Measurements from ENCODE around the gene IP6K3. TPM values are rescaled to one million over a fixed set of nuclear protein-coding genes. Genes with fewer than 3 reads are reported as not detected.

The IP6K3 gene
- total RNA-seq, 1 donor = under 0.01 TPM

- H3K9me3 ChIP-seq (ENCODE audit: low read depth, low read length) = no peaks in the 10 kb centered on the region
- H2AFZ ChIP-seq (ENCODE audit: low read length) = no peak overlapping the region
- no peak overlapping the region for H3K4me3 ChIP-seq (ENCODE audit: insufficient read depth, low read length)
- no peak overlapping the region for H3K27ac ChIP-seq (ENCODE audit: low read depth, low read length)
- no peak for DNase-seq (ENCODE audit: insufficient read length, low spot score, missing footprints)
- no peaks in the 10 kb centered on the region for H4K20me1 ChIP-seq (ENCODE audit: insufficient read depth, low read length)
- peaks cover 6% of the 10 kb centered on the region for H3K27me3 ChIP-seq (ENCODE audit: insufficient read depth, low read length)
- TF ChIP-seq, protein P1, sequence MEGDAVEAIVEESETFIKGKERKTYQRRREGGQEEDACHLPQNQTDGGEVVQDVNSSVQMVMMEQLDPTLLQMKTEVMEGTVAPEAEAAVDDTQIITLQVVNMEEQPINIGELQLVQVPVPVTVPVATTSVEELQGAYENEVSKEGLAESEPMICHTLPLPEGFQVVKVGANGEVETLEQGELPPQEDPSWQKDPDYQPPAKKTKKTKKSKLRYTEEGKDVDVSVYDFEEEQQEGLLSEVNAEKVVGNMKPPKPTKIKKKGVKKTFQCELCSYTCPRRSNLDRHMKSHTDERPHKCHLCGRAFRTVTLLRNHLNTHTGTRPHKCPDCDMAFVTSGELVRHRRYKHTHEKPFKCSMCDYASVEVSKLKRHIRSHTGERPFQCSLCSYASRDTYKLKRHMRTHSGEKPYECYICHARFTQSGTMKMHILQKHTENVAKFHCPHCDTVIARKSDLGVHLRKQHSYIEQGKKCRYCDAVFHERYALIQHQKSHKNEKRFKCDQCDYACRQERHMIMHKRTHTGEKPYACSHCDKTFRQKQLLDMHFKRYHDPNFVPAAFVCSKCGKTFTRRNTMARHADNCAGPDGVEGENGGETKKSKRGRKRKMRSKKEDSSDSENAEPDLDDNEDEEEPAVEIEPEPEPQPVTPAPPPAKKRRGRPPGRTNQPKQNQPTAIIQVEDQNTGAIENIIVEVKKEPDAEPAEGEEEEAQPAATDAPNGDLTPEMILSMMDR (IDR thresholded peaks at IDR 0.05; ENCODE audit: extremely low read depth, low read depth, low read length) = no peak
- H3K36me3 ChIP-seq (ENCODE audit: insufficient read depth, low read length) = no peaks in the 10 kb centered on the region
- H3K4me2 ChIP-seq (ENCODE audit: insufficient read depth, low read length) = no peak overlapping the region
- H3K79me2 ChIP-seq (ENCODE audit: insufficient read depth, low read length) = no peaks in the 10 kb centered on the region
- peaks cover 8% of the 10 kb centered on the region for H3K4me1 ChIP-seq (ENCODE audit: insufficient read depth, low read length)
These were observed 3.9 kb downstream of the IP6K3 start for GRCh38 chr6:33742837-33743236.

- H3K4me2 ChIP-seq (ENCODE audit: insufficient read depth, low read length) = no peak overlapping the region
- H3K27ac ChIP-seq (ENCODE audit: low read depth, low read length) = no peak overlapping the region
- peaks cover 8% of the 10 kb centered on the region for H3K4me1 ChIP-seq (ENCODE audit: insufficient read depth, low read length)
- TF ChIP-seq, protein P1 (IDR thresholded peaks at IDR 0.05; ENCODE audit: extremely low read depth, low read depth, low read length) = no peak
- H2AFZ ChIP-seq (ENCODE audit: low read length) = no peak overlapping the region
- no peak overlapping the region for H3K4me3 ChIP-seq (ENCODE audit: insufficient read depth, low read length)
- no peaks in the 10 kb centered on the region for H3K36me3 ChIP-seq (ENCODE audit: insufficient read depth, low read length)
- no peaks in the 10 kb centered on the region for H3K9me3 ChIP-seq (ENCODE audit: low read depth, low read length)
- no peak for DNase-seq (ENCODE audit: insufficient read length, low spot score, missing footprints)
- no peaks in the 10 kb centered on the region for H4K20me1 ChIP-seq (ENCODE audit: insufficient read depth, low read length)
- H3K27me3 ChIP-seq (ENCODE audit: insufficient read depth, low read length) = peaks cover 6% of the 10 kb centered on the region
- H3K79me2 ChIP-seq (ENCODE audit: insufficient read depth, low read length) = no peaks in the 10 kb centered on the region
These were observed 4.6 kb downstream of the IP6K3 start for GRCh38 chr6:33742092-33742491.

DNA sequence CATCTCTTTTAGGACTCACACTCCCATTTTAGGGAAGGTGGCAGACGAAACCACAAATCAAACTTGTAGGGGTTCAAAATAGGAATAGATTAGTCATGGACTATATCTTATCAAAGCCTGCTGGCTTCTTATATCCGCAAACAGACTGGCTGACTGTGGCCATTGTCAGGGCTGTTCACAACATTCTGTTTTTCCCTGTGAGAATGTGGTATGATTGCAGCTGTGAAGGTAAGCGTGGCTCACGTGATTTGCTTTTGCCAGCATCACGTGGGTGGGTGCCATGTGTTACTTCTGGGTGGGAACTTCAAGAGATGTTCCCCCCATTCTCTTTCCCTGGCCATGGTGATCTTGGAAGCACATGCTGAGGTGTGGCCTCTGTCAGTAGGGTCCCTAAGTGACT lies 5.9 kb downstream of the IP6K3 start:
- H3K9me3 ChIP-seq (ENCODE audit: low read depth, low read length) = no peaks in the 10 kb centered on the region
- DNase-seq (ENCODE audit: insufficient read length, low spot score, missing footprints) = no peak
- H3K27ac ChIP-seq (ENCODE audit: low read depth, low read length) = no peak overlapping the region
- peaks cover 6% of the 10 kb centered on the region for H3K27me3 ChIP-seq (ENCODE audit: insufficient read depth, low read length)
- H2AFZ ChIP-seq (ENCODE audit: low read length) = no peak overlapping the region
- TF ChIP-seq, protein P1 (IDR thresholded peaks at IDR 0.05; ENCODE audit: extremely low read depth, low read depth, low read length) = no peak
- no peaks in the 10 kb centered on the region for H3K36me3 ChIP-seq (ENCODE audit: insufficient read depth, low read length)
- H4K20me1 ChIP-seq (ENCODE audit: insufficient read depth, low read length) = no peaks in the 10 kb centered on the region
- no peaks in the 10 kb centered on the region for H3K79me2 ChIP-seq (ENCODE audit: insufficient read depth, low read length)
- no peak overlapping the region for H3K4me3 ChIP-seq (ENCODE audit: insufficient read depth, low read length)
- no peak overlapping the region for H3K4me2 ChIP-seq (ENCODE audit: insufficient read depth, low read length)
- peaks cover under 1% of the 10 kb centered on the region for H3K4me1 ChIP-seq (ENCODE audit: insufficient read depth, low read length)

GRCh38 chr6:33740204-33740608 lies 6.5 kb downstream of the IP6K3 start:
- peaks cover 6% of the 10 kb centered on the region for H3K27me3 ChIP-seq (ENCODE audit: insufficient read depth, low read length)
- no peak overlapping the region for H3K4me3 ChIP-seq (ENCODE audit: insufficient read depth, low read length)
- H3K4me2 ChIP-seq (ENCODE audit: insufficient read depth, low read length) = no peak overlapping the region
- DNase-seq (ENCODE audit: insufficient read length, low spot score, missing footprints) = no peak
- no peaks in the 10 kb centered on the region for H3K36me3 ChIP-seq (ENCODE audit: insufficient read depth, low read length)
- H3K79me2 ChIP-seq (ENCODE audit: insufficient read depth, low read length) = no peaks in the 10 kb centered on the region
- no peak overlapping the region for H3K27ac ChIP-seq (ENCODE audit: low read depth, low read length)
- no peaks in the 10 kb centered on the region for H3K9me3 ChIP-seq (ENCODE audit: low read depth, low read length)
- H3K4me1 ChIP-seq (ENCODE audit: insufficient read depth, low read length) = no peaks in the 10 kb centered on the region
- H2AFZ ChIP-seq (ENCODE audit: low read length) = no peak overlapping the region
- TF ChIP-seq, protein P1 (IDR thresholded peaks at IDR 0.05; ENCODE audit: extremely low read depth, low read depth, low read length) = no peak
- H4K20me1 ChIP-seq (ENCODE audit: insufficient read depth, low read length) = no peaks in the 10 kb centered on the region

Measured in osteoblast (primary cell).